HG03439 (cell line): Measurements from ENCODE around the gene CHAD.
"Not testable (repeated sequence)": the region's sequence is repeated elsewhere in the genome, so short reads cannot be mapped to it uniquely, and the experiment has no call there.

ENCODE experiments used
- ATAC-seq: cut with Tn5 transposase; IDR thresholded peaks from one replicate; pipeline ENCODE4 v1.9.1; 2021; ENCODE audit warnings: mild to moderate bottlenecking, moderate library complexity; ENCODE audit not compliant: unreplicated experiment

Gene CHAD

DNA sequence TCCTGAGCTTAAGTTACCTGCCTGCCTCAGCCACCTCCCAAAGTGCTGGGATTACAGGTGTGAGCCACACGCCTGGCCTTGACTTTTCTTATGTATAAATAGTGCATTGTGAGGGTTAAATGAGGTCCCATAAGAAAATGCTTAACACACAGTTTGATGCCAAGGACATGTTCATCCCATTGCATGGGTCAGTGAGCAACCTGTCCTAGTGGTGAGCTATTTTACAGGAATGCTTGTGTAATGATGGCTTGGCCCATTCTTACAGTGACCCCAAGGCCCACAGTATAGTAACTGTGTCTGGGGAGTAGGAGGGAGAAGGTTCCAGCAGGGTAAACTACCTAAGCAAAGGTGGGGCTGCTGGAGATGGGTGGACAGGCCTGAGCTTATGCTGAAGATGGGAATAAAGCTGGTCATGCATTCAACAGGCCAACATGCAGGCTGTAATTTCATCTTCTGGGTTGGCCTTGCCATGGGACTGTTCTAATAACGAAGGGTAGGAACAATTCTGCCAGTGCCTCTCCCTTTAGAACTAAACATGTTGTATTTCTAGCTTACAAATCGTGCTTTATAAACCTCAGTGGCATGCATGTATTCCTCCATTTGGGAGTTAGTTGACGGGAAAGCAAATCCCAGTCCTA lies 36.4 kb downstream of the CHAD start:
- no peak for ATAC-seq

DNA sequence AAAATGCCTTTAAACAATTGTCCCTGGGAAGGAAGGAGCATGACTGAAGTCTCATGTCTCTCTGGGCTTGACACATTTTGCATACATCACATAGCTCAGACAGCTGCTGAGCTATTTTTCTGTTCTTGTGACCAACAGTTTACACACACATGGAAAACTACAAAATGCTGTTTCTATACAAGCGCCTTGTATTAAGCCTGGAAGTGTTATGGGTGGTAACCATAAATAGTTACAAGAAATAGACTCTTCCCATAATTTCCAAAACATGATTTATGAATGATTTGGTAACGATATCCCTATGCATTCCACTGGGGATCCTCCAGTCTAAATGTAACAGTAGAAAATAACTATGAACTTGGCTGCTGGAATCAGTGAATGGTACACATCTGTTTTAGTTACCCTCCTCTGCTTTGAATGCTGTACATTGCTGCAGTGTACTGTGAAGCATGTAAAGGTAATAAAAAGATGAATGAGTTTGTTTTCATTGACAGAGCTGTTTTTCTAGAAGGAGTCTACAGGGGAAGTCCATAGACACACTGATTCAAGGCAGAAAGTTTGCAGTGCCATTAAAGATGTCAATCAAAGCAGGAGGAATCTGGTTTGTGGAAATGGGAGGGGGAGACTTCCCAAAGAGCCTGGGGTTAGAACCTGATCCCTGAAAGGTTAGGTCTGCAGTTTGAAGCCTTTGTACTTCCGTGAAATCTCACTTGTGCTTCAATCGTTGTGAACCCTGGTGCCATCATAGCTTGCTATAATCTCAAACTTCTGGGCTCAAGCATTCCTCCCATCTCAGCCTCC lies 37.7 kb downstream of the CHAD start:
- ATAC-seq, result no peak

DNA sequence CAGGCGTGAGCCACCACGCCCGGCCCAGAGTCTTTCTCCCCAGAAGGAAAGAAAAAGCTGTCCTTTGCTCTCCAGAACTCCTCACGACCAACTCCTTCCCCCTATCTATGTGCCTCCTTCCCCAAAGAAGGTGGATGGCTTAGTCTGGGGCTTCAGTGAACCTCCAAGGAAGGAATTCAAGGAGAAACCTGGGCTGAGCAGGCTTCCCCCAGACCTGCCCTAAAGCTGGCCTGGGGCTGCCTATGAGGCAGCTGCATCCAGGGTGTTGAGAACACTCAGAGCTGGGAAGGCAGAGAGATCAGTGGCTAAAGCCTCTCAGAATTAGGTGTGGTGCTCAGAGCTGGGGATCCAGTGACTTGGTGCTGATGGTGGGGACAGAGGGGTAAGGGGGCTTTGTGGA lies 38.9 kb downstream of the CHAD start:
- ATAC-seq, result no peak

DNA sequence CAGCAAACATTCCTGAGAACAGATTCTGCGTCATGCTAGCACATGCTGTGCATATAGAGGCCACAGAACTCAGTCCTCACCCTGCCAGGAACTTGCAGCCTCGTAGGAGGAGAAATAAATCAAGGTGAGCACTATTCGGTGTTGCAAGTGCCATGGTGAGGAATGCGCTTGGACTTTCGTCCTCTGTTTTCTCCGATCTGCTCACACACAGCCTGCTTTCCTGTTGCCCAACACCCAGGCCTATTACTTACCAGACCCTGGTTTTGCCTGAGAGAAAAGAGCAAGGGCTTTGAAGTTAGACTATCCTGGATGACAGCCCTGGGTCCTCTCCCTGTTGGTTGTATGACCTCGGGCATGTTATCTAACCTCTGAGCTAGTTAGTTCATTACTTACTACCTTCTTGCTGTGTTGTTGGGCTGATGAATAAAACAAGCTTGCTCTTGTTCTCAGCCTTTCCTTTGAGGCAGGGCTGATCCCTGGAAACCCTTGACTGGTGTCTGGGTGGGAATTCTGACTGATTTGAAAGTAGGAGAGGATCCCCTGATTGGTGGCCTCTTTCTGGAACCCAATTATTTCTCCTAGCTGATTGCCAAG lies 39.8 kb downstream of the CHAD start:
- ATAC-seq, result no peak

DNA sequence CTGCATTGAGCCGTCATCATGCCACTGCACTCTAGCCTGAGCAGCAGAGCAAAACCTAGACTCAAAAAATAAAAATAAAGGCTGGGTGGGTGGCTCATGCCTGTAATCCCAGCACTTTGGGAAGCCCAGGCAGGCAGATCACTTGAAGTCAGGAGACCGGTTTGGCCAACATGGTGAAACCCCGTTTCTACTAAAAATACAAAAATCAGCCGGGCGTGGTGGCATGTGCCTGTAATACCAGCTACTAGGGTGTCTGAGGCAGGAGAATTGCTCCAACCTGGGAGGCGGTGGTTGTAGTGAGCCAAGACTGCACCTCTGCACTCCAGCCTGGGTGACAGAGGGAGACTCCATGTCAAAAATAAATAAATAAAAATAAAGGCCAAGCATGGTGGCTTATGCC lies 40.6 kb downstream of the CHAD start:
- not testable (repeated sequence) for ATAC-seq

DNA sequence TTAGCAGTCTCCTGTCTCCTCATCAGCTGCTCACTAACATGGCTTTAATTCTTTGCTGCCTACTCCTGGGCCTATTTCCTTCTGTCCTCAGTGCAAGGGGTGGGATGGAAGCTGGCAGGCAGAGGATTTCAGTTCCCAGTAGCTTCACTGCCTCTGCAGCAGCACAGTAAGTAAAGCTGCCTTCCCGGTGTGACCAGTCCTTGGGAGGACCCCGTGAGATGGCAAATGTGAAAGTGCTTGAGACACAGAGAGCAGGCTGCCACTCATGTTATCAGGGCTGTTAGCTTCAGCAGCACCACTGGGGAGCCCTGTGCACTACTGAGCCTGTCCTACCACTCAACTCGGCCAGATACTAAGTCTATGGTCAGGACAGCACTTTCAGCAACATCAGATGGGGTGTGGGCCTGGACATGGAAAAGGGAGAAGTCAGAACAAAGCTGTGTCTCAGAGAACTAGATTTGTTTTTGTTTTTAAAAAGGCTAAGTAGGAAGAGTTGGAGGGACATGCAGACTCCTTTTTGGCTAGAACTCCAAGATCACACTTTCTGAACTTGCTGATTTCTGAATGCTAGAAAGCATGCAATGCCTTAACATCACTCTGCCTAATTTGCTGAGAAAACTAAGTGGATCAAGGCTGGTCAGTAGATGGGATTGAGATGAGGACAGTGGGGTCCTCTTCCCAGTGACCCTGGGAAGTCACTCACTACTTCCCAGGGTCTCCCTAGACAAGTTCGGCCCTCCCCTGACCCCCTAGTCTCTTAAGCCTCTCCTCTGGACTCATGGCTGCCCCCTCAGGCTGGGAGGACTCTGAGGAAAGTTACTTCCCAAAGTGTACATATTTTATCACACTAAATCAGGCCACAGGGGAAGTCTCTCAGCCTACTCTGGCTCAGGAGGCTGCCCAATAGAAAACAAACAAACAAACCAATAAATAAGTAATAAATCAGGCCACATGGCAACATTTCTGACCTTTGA lies 41.6 kb downstream of the CHAD start:
- no peak for ATAC-seq

DNA sequence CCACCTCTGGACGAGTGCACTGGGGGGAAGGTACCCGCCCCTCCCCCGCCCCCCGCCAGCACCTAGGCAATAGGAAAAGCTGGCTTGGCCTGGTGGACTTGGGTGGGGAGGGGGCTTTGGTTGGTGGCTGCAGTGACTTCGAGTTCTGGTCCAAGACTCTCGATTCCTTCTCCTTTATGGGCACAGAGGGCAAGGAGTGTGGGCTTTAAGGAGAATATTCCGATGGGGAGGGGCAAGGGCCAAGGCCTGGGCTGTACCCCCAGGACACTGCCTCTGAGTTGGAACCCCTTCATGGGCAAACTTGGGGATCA lies 42.3 kb downstream of the CHAD start:
- ATAC-seq, result no peak

DNA sequence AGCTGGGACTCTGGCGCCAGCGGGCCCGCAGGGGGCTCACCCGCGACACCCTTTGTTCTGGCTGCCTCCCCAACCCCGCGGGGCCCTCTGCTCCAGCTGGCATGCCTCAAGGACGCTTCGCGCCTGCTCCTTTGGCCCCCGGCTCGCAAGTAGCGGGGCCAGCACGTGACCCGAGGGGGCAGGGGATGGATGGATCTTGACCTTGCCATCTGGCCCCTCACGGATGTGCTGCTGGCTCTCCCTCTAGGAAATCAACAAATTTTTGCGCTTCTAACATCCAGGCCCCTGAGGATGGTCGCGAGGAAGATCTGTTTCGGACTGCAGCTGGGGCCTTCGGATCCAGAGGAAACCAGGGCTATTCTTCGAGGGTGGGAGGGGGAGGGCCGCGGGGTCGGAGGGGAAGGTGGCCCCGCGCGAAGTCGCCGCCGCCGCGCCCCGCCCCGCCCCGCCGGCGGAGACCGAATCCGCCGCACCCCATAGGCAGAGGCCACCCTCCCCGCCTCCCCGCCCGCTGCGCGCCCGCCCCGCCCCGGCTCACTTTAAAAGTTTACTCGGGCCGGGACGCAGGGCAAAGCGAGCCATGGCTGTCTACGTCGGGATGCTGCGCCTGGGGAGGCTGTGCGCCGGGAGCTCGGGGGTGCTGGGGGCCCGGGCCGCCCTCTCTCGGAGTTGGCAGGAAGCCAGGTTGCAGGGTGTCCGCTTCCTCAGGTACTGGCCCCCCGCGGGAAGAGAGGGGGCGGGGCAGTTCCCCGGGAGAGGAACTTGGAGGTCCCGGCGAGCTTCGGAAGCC lies 42.8 kb downstream of the CHAD start, which contains the start of gene ACSF2:
ACSF2 (plus strand) TSS at position 537 of the 790 bp plus-strand sequence; CDS start at position 581, 44 bp downstream.
- ATAC-seq, result peak; percentile 60

DNA sequence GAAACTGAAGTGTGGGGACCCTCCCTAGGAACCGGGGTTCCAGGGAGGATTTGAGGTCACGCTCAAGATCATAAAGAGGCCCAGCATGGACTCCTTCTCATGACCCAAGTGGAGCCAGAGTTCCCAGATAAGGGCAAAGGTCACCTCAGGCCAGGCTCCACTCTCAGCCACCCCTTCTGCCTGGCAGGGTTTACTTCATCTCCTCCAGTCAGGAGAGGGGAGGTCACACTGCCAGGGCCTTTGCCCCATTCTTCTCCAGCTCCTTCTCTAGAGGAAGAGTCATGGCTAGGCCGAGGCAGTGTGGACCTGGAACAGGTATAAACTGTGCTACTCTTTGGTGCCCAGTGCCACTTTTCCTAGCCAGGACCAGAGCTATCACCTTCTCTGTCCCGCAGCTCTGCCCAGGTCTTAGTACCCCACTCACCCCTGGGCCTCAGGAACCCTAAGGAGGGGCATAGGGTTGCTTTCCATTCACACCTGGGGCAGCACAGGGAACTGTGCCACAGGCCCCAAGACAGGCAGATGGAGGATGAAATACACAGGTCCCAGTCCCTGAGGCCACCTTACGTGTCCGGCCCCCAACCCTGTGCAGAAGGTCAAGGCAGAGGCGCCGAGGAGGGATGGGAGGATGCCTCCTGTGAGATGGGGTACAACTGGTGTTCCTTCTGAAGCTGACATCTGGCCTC lies 43.5 kb downstream of the CHAD start:
- no peak for ATAC-seq

DNA sequence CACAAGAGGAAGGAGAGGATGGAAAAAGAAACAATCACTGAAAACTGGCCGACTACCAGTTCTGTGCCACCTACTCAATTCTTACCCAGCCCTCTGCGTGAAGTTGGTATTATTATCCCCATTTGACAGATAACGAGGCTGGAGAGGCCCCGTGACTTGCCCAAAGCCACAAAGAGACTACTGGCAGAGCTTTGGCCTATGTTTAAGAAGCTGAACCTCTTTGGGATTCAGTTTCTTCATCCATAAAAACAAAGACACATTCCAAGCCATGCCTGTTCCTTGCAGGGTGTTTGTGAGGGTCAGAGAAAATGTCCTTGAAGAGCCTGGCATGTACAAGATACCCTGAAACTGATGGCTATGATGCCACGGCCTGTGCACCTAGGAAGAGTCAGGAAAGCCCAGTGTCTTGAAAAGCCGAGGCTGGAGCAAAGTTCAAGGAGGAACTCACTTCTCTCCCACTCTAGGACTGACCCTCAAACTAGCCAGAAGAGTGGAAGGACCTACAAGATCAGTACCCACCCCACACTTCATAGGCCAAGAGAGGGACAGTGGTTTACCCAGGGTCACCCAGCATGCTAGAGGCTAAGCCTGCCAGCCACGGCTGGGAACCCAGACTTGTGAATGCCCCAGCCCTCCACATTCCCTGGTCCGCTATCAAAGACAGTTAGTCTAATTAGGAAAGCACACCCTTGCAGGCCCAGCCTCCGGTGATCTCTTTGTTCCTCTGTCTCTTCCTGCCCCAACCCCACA lies 44.3 kb downstream of the CHAD start:
- no peak for ATAC-seq

DNA sequence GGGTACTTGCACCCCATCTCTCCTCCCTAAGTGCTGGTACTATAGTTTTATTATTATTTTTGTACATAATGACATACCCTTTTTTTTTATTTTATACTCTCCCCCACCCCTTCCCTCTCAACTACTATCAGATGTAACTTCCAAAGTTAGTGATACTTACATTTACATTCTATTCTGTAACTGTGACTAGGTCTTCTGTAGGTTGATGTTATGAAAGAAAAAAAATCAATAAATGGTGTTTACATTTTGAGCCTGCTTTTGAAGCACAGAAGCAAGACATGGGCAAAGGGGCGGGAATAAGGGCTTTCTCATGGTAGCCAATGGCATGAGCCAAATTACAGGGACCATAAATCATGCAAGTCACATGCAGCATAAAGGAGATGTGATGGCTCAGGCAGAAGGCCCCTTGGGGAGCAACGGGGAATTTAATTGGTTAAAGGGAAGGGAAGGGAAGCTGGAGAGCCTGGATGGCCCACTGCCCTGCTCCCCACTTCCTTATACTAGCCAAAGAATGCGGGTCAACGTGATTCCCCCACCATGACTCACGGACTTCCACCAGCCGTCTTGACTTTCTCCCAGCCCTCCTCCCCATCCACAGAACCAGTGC lies 45.0 kb downstream of the CHAD start:
- no peak for ATAC-seq

DNA sequence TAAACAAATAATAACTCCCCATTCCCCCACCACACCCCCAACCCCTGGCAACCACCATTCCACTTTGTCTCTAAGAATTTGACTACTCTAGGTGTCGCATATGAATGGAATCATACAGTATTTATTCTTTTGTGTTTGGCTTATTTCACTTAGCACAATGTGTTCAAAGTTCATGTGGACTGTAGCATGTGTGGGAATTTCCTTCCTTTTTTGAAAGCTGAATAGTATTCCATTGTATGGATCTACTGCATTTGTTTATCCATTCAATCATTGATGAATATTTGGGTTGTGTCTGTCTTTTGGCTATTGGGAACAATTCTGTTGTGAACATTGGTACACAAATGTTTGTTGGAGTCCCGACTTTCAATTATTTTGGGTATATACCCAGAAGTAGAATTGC lies 45.9 kb downstream of the CHAD start:
- ATAC-seq, result no peak

DNA sequence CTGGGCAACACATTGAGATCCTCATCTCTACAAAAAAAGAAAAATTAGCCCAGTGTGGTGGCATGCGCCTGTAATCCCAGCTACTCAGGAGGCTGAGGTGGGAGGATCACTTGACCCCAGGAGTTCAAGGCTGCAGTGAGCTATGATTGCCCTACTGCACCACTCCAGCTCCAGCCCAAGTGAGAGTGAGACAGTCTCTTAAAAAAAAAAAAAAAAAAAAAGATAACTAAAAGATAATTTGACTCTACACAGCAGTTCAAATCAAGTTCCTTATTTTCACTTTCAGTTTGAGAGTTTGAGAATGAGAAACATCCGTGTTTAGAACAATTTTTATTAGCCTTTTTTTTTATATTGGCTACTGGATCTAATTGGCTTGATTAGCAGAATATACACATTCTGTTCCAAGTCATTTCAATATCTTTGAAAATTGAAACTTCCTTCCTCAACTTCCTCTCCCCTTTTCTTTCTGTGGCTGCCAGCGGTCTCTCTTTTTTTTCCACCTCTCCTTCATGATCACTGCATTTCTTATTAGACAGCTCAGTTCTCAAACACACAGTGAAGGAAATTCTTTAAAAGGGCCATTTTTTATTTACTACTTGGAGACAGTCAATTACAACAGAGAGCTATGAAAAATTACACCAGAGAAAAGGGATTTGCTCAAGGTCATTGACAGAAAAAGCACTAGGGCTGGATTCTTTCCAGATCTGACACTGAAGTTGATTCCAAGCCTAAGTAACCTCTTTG lies 47.2 kb downstream of the CHAD start:
- no peak for ATAC-seq

DNA sequence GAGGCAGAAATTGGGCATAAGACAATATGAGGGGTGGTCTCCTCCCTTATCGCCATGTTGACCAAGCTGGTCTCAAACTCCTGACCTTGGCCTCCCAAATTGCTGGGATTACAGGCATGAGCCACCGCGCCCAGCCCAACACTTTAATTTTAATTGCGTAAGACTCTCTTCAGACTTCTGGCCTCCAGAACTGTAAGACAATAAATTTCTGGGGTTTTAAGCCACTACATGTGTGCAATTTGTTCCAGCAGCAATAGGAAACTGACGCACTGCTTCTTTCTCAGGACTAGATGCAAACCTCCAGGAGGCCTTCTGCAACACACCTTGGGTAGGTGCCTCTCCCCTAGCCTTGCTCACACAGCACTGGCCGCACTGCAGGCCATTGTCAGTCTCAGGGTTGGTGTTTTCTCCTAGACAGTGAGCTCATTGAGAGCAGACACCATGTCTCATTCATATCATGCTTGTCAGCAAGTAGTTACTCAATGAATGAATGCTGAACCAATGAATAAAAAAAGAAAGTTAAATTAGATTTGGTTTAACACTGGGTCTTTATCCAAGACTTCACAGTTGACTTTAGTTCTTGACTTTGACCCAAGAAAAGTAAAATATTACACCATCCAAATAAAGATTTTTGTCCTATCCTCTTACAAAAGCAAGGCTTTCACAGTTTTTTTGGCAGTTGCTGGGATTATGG lies 48.1 kb downstream of the CHAD start:
- ATAC-seq, result no peak

DNA sequence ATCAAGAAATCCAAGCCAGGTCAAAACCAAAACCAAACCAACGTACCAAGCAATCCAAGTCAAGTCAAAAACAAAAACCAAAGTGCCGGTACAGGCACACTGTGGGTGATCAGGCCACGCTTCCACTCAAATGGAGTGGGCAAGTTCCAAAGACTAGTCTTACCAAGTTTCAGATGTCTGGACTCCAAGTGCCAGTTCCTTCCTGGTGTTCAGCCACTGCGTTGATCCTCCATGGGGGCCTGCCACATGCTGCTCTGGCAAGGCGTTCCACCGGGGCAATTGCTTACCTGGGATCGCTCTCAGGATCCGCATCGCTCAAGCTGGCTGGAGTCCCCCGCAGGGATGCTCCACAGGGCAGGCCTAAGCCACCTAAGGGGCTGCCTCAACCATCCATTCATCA lies 49.1 kb downstream of the CHAD start:
- ATAC-seq, result not testable (repeated sequence)

DNA sequence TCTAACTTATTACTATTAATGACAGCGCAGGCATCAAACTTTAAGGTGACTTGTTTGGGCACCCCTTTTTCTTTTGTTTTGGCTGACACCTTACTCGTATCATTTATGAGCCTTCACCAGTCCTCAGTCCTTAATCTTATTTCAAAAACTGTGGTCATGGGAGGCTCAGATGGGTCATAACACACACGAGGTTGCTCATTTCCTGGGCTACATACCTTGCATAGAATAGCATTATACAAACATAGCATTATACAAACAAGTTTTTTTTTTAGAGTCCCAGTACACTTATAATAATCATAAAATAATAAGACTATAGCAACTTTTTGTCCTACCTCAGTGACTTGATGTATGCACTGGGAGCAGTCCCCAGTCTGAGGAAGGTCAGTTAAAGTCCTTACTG lies 53.9 kb downstream of the CHAD start:
- ATAC-seq, result no peak
